Left ventricle myocardium inferior (tissue), 1 donor: ENCODE data around the gene C20orf144. TPM values are rescaled to one million over a fixed set of nuclear protein-coding genes. Genes with fewer than 3 reads are reported as not detected.

Experiments
- DNase-seq: peaks from one replicate; pipeline ENCODE4 v3.0.0-alpha.2; 2020
- H3K27ac ChIP-seq: fragments of 200-600 bp; replicated peaks from 2 replicates; pipeline ENCODE4 v1.8.0; 2021
- H3K27me3 ChIP-seq: fragments of 200-600 bp; 2 replicates; pipeline ENCODE4 v1.8.0; 2021; ENCODE audit warnings: low read depth
- H3K36me3 ChIP-seq: fragments of 200-600 bp; 2 replicates; pipeline ENCODE4 v1.8.0; 2021
- H3K4me1 ChIP-seq: fragments of 200-600 bp; 2 replicates; pipeline ENCODE4 v1.8.0; 2021
- H3K4me3 ChIP-seq: fragments of 200-600 bp; 2 replicates; pipeline ENCODE4 v1.8.0; 2021; ENCODE audit warnings: mild to moderate bottlenecking, moderate library complexity
- H3K9me3 ChIP-seq: fragments of 200-600 bp; replicated peaks from 2 replicates; pipeline ENCODE4 v1.8.0; 2021
- intact Hi-C: fragments of 100-400 bp; cut with micrococcal nuclease; formaldehyde crosslinking; loops from one replicate; pipeline ENCODE4 v1.11.0; 2022
- total RNA-seq: library from RNA; stranded (reverse); fragmentation: NEBNext Ultra II Directional; extraction: Animal tissue kit (Norgen Biotek cat#: 25700); gene quantifications from one replicate; pipeline ENCODE4 v1.2.1, GENCODE V29; 2021
- TF ChIP-seq, protein P1 (sequence below): fragments of 200-600 bp; IDR thresholded peaks from 2 replicates; pipeline ENCODE4 v1.8.0; 2021; ENCODE audit warnings: antibody characterized with exemption, mild to moderate bottlenecking, borderline replicate concordance
- donor health status: DM: no; HTN: yes; CAD: no; lungs with severe emphysema.

C20orf144 gene
- total RNA-seq, 1 donor from 2014 or later, result not detected

DNA sequence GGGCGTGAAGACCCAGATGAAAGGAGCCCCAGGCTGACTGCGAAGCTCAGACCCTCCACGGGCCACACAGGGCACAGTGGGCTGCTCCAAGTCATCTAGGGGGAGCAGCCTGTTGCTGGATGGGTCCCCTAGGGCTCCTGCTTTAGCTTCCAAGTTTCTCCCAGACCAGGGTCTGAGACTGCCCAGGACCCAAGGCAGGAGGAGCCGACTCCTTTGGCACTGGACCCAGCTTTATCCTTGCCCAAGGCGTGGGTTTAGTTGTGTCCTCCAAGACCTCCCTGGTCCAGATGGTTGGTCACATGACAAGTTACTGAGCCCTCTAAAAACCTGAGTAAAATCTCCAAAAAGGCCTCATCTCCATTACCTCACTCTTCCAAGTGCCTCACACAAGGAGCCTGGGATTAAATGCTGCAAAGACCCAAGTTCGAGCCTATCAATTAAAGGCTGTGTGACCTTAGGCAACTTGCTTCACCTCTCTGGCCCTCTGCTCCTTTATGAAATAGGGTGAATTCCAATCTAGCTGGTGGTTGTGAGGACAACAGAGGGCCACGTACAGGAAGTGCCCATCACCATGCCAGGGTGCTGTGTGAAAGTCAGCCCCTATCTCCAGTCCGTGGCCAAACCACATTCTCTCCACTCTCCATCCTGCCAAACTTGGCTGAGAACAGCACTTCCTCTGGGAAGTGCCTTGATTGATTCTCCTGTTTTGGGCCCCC is 9.6 kb downstream of the C20orf144 start:
- Histone ChIP-seq H3K9me3 (no peaks in the 10 kb centered on the region), H3K27me3 (no peaks in the 10 kb centered on the region), H3K36me3 (peaks cover 30% of the 10 kb centered on the region), H3K27ac (no peak overlapping the region), H3K4me3 (no peak overlapping the region), H3K4me1 (peaks cover 82% of the 10 kb centered on the region)
- TF ChIP-seq, protein P1, sequence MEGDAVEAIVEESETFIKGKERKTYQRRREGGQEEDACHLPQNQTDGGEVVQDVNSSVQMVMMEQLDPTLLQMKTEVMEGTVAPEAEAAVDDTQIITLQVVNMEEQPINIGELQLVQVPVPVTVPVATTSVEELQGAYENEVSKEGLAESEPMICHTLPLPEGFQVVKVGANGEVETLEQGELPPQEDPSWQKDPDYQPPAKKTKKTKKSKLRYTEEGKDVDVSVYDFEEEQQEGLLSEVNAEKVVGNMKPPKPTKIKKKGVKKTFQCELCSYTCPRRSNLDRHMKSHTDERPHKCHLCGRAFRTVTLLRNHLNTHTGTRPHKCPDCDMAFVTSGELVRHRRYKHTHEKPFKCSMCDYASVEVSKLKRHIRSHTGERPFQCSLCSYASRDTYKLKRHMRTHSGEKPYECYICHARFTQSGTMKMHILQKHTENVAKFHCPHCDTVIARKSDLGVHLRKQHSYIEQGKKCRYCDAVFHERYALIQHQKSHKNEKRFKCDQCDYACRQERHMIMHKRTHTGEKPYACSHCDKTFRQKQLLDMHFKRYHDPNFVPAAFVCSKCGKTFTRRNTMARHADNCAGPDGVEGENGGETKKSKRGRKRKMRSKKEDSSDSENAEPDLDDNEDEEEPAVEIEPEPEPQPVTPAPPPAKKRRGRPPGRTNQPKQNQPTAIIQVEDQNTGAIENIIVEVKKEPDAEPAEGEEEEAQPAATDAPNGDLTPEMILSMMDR, result no peak
- no peak for DNase-seq
- intact Hi-C loops, result no loop called here

DNA sequence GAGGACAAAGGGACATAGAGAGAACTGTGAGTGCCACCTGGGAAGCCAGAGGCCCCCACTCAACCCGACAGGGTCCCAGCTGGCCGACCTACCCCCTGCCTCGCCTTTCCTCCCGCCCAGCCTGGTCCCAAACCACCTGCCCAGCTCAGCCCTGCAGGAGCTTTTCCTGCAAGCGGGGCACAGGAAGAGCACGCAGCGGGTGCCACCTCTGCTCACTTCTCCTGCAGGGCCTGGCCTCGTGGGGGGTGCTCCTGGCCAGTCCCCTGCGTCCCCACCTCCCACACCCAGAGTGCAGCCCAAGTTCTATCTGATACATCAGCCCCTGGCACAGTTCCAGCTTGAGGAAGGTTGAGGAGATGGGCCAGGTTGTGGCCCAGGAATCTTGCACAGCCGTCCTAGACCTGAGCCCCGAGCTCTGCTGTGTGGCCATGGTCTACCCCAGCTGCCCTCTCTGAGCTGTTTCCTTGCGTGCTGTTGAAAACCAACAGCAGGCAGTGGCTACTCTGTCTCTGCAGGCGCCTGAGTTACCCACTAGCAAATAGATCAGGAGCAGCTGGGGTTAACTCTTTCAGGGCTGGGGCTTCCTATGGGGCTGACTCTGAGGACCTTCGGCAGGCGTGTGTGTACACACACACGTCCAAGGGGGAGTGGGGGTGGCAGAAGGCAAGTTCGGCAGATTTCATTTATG is 10.4 kb downstream of the C20orf144 start:
- DNase-seq, result no peak
- intact Hi-C loops, result no loop called here
- Histone ChIP-seq H3K9me3 (no peaks in the 10 kb centered on the region), H3K27me3 (no peaks in the 10 kb centered on the region), H3K4me3 (peak overlapping the region; percentile 78), H3K27ac (peak overlapping the region; percentile 93), H3K4me1 (peaks cover 74% of the 10 kb centered on the region), H3K36me3 (peaks cover 30% of the 10 kb centered on the region)
- TF ChIP-seq, protein P1, result no peak

DNA sequence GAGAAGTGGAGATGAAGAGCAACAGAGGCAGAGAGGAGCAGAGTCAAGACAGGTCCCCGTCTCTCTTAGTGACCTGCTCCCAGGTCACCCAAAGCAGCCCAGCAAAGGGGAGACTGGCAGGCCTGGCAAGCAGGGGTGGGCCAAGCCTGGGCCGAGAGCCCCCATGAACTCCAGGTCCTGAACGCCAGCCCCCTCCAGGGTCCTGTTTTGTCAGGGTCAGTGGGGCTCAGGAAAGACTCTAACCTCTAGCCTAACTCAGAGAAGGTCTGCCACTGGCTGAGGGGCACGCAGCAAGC is 10.9 kb downstream of the C20orf144 start:
- H3K9me3 ChIP-seq, result no peaks in the 10 kb centered on the region
- H3K27me3 ChIP-seq, result no peaks in the 10 kb centered on the region
- peak overlapping the region; percentile 93 for H3K27ac ChIP-seq
- H3K4me1 ChIP-seq, result peaks cover 69% of the 10 kb centered on the region
- TF ChIP-seq, protein P1, result no peak
- intact Hi-C loops, result no loop called here
- H3K36me3 ChIP-seq, result peaks cover 30% of the 10 kb centered on the region
- peak overlapping the region; percentile 78 for H3K4me3 ChIP-seq
- no peak for DNase-seq

DNA sequence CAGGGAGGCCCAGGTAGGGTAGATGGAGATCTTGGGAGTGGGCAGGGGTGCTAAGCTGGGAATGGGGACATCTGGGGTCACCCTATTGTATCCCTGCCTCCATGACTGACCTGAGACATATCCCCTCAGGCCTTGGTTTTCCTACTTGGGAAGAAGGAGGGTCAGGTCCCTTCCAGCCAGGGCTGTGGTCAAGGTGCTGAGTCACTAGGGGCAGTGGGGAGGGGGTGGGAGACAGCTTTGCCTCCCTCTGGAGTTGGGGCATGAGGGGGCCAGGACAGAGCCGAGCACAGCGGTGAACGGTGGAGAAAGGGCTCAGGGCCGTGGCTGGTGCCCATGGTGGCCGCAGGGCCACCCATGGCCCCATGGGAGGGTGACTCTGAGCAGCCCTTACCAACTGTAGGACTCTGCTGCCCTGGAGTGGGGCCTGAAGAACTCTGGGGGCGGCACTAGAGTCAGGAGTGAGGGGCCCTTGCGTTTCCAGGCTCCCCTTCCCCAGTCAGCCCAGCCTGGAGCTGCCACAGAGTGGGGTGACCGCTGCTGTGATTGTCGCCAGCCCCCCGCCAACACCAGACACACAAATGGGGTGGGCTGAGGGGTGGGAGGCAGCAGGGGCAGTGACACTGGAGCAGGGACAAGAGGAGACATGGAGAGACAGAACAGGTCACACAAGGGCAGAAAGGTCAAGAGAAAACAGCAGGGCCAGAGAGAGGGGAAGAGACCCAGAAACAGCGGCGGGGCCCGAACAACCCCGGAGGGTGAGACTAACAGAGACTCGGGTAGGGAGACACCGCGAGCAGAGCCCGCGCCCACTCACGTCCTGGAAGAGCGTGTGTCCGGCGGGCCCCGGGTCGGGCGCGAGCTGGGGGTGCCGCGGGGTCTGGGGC is 11.5 kb downstream of the C20orf144 start:
- intact Hi-C loops, result no loop called here
- Histone ChIP-seq H3K27ac (peak overlapping the region; percentile 93), H3K27me3 (no peaks in the 10 kb centered on the region), H3K4me1 (peaks cover 63% of the 10 kb centered on the region), H3K4me3 (peak overlapping the region; percentile 78), H3K9me3 (no peaks in the 10 kb centered on the region), H3K36me3 (peaks cover 28% of the 10 kb centered on the region)
- DNase-seq, result no peak
- TF ChIP-seq, protein P1, result no peak

DNA sequence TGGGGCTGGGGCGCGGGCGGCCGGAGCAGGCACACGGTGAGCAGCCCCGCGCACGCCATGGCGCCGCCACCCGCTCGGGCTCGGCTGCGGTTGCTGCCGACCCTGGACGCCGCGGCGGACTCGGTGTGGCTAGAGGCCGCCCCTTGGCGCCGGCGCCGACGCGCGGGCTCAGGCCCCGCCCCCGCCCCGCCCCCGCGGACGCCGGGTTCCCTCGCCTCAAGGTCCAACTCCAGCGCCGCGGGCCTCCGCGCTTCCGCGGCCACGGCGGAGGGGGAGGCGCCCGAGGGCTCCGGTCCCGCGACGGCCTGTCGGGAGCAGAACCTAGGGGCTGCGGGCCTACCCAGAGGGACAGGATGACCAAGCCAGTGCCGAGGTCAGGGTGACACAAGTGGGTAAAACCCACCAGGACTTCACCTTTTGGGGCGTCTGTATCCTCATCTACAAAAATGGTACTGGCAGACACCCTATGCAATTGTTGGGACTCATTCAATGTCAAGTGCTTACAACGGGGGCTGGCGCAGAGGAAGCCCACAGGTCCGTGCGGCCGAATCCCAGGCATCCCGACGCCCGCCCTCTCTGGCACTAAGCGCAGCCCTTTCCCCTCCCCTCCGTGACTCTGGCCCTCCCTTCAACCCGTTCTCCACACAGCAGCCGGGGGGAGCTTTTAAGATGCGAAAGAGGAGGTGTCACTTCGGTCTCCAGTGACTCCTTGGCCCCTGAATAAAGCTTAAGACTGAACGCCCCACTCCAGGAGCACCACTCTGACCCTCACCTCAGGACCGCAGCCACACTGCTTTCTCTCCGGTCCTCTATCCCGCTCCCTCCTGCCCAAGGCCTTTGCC is 12.4 kb downstream of the C20orf144 start, which contains the start of gene NECAB3:
TSS of gene NECAB3 (minus strand) at position 135 of the 842 bp plus-strand sequence. CDS start at position 59, 76 bp downstream.
- Histone ChIP-seq H3K9me3 (no peaks in the 10 kb centered on the region), H3K4me1 (peaks cover 61% of the 10 kb centered on the region), H3K27ac (peak within 1 kb of the TSS; percentile 93), H3K4me3 (peak within 1 kb of the TSS; percentile 78), H3K36me3 (peaks cover 19% of the 10 kb centered on the region), H3K27me3 (no peaks in the 10 kb centered on the region)
- DNase-seq, result peak; percentile 88
- TF ChIP-seq, protein P1, result peak; percentile 8
- intact Hi-C loops, result no loop called here
